ENCODE data around the gene DENND1A.
"Not testable (repeated sequence)": the region's sequence is repeated elsewhere in the genome, so short reads cannot be mapped to it uniquely, and the experiment has no call there.

Gene DENND1A

GRCh38 chr9:123861086-123861755 lies 68.7 kb downstream of the DENND1A start:
- no peak for DNase-seq

GRCh38 chr9:123860603-123861002 lies 69.3 kb downstream of the DENND1A start:
- no peak for DNase-seq

- no peak for DNase-seq
These were observed 77.5 kb downstream of the DENND1A start for GRCh38 chr9:123852403-123852802.

- DNase-seq: no peak
These were observed 78.1 kb downstream of the DENND1A start for GRCh38 chr9:123851851-123852250.

GRCh38 chr9:123848447-123849085 lies 81.4 kb downstream of the DENND1A start:
- DNase-seq: no peak

- DNase-seq: no peak
These were observed 83.0 kb downstream of the DENND1A start for GRCh38 chr9:123846966-123847365.

GRCh38 chr9:123843703-123844102 lies 86.2 kb downstream of the DENND1A start:
- no peak for DNase-seq

GRCh38 chr9:123835821-123836220 lies 94.1 kb downstream of the DENND1A start:
- no peak for DNase-seq

GRCh38 chr9:123834889-123835562 lies 94.9 kb downstream of the DENND1A start:
- DNase-seq: no peak

GRCh38 chr9:123834218-123834888 lies 95.6 kb downstream of the DENND1A start:
- no peak for DNase-seq

GRCh38 chr9:123832858-123833650 lies 96.9 kb downstream of the DENND1A start:
- DNase-seq: no peak

- no peak for DNase-seq
These were observed 97.8 kb downstream of the DENND1A start for GRCh38 chr9:123832176-123832575.

GRCh38 chr9:123828449-123828848 lies 101.5 kb downstream of the DENND1A start:
- DNase-seq: no peak

GRCh38 chr9:123825342-123826060 lies 104.4 kb downstream of the DENND1A start:
- DNase-seq: no peak

GRCh38 chr9:123823194-123823947 lies 106.6 kb downstream of the DENND1A start:
- DNase-seq: no peak

- no peak for DNase-seq
These were observed 108.3 kb downstream of the DENND1A start for GRCh38 chr9:123821619-123822018.

GRCh38 chr9:123820139-123820538 lies 109.8 kb downstream of the DENND1A start:
- no peak for DNase-seq

GRCh38 chr9:123816817-123817472 lies 113.0 kb downstream of the DENND1A start:
- no peak for DNase-seq

GRCh38 chr9:123815856-123816255 lies 114.1 kb downstream of the DENND1A start:
- DNase-seq: not testable (repeated sequence)

- DNase-seq: no peak
These were observed 115.4 kb downstream of the DENND1A start for GRCh38 chr9:123814496-123814895.

- no peak for DNase-seq
These were observed 116.9 kb downstream of the DENND1A start for GRCh38 chr9:123812984-123813383.
